ENCODE measurements around the gene EPB41L2. TPM values are rescaled to one million over a fixed set of nuclear protein-coding genes. Genes with fewer than 3 reads are reported as not detected.
"Not testable (repeated sequence)": the region's sequence is repeated elsewhere in the genome, so short reads cannot be mapped to it uniquely, and the experiment has no call there.

The EPB41L2 gene
- total and polyA plus RNA-seq, 2 donors (not counting 1 experiment from before 2014, with no cell fraction given), result 113 to 264 TPM

- peak overlapping the region in 1 of 4 experiments; percentile 24 for H3K4me3 ChIP-seq (replicated peaks in 1 of 4; ENCODE audit: control extremely low read depth in 1 of 4, insufficient read depth in 1 of 4, low read depth in 3 of 4, low read length in 4 of 4)
- no peaks in the 10 kb centered on the region for H3K79me2 ChIP-seq (ENCODE audit: control insufficient read depth, insufficient read depth, low read length)
- DNase-seq (ENCODE audit: low read depth in 2 of 2), result peak in 1 of 2 donors; percentile 44
- no peak overlapping the region for H2AFZ ChIP-seq (ENCODE audit: low read length)
- no peak overlapping the region for H3K4me2 ChIP-seq (ENCODE audit: extremely low read depth, insufficient read depth, low read length)
- no peaks in the 10 kb centered on the region for H3K36me3 ChIP-seq (ENCODE audit: control insufficient read depth, insufficient read depth, low read length)
- no peaks in the 10 kb centered on the region for H3K9me3 ChIP-seq (ENCODE audit: control insufficient read depth, insufficient read depth, low read depth, low read length)
- no peaks in the 10 kb centered on the region for H4K20me1 ChIP-seq (ENCODE audit: control insufficient read depth, extremely low read depth, insufficient read depth, low read length)
- no peaks in the 10 kb centered on the region for H3K27me3 ChIP-seq (ENCODE audit: control insufficient read depth, insufficient read depth, low read length)
- no peak for TF ChIP-seq EZH2 (IDR thresholded peaks at IDR 0.05; ENCODE audit: low read length, missing control alignments)
- TF ChIP-seq CTCF (conservative IDR thresholded peaks at IDR 0.05 in 1 of 2, IDR thresholded peaks at IDR 0.05 in 1 of 2; ENCODE audit: low read depth in 1 of 2, low read length in 2 of 2), result no peak
- H3K9ac ChIP-seq (ENCODE audit: insufficient read depth, low read length), result no peak overlapping the region
- no peak overlapping the region for H3K27ac ChIP-seq (ENCODE audit: insufficient read depth, low read length)
- no peaks in the 10 kb centered on the region for H3K4me1 ChIP-seq (ENCODE audit: control insufficient read depth, extremely low read depth, insufficient read depth, low read length)
Measured at GRCh38 chr6:130811932-130812331, 251.1 kb downstream of the EPB41L2 start.

GRCh38 chr6:130810307-130811030 lies 252.6 kb downstream of the EPB41L2 start:
- DNase-seq (ENCODE audit: low read depth in 2 of 2), result peak; percentile 46 to 61
- H2AFZ ChIP-seq (ENCODE audit: low read length), result no peak overlapping the region
- no peak overlapping the region for H3K27ac ChIP-seq (ENCODE audit: insufficient read depth, low read length)
- no peaks in the 10 kb centered on the region for H4K20me1 ChIP-seq (ENCODE audit: control insufficient read depth, extremely low read depth, insufficient read depth, low read length)
- TF ChIP-seq CTCF (conservative IDR thresholded peaks at IDR 0.05 in 1 of 2, IDR thresholded peaks at IDR 0.05 in 1 of 2; ENCODE audit: low read depth in 1 of 2, low read length in 2 of 2) (no peak), EZH2 (IDR thresholded peaks at IDR 0.05; ENCODE audit: low read length, missing control alignments) (no peak)
- no peaks in the 10 kb centered on the region for H3K27me3 ChIP-seq (ENCODE audit: control insufficient read depth, insufficient read depth, low read length)
- H3K9me3 ChIP-seq (ENCODE audit: control insufficient read depth, insufficient read depth, low read depth, low read length), result no peaks in the 10 kb centered on the region
- H3K79me2 ChIP-seq (ENCODE audit: control insufficient read depth, insufficient read depth, low read length), result no peaks in the 10 kb centered on the region
- H3K4me2 ChIP-seq (ENCODE audit: extremely low read depth, insufficient read depth, low read length), result no peak overlapping the region
- no peaks in the 10 kb centered on the region for H3K4me1 ChIP-seq (ENCODE audit: control insufficient read depth, extremely low read depth, insufficient read depth, low read length)
- no peak overlapping the region for H3K9ac ChIP-seq (ENCODE audit: insufficient read depth, low read length)
- no peaks in the 10 kb centered on the region for H3K36me3 ChIP-seq (ENCODE audit: control insufficient read depth, insufficient read depth, low read length)
- H3K4me3 ChIP-seq (replicated peaks in 1 of 4; ENCODE audit: control extremely low read depth in 1 of 4, insufficient read depth in 1 of 4, low read depth in 3 of 4, low read length in 4 of 4), result no peak overlapping the region

- not testable (repeated sequence) for H3K27me3 ChIP-seq (ENCODE audit: control insufficient read depth, insufficient read depth, low read length); H3K4me1 ChIP-seq (ENCODE audit: control insufficient read depth, extremely low read depth, insufficient read depth, low read length); H2AFZ ChIP-seq (ENCODE audit: low read length); DNase-seq (ENCODE audit: low read depth in 2 of 2); H3K27ac ChIP-seq (ENCODE audit: insufficient read depth, low read length); H3K9me3 ChIP-seq (ENCODE audit: control insufficient read depth, insufficient read depth, low read depth, low read length); H3K9ac ChIP-seq (ENCODE audit: insufficient read depth, low read length); H4K20me1 ChIP-seq (ENCODE audit: control insufficient read depth, extremely low read depth, insufficient read depth, low read length); H3K4me2 ChIP-seq (ENCODE audit: extremely low read depth, insufficient read depth, low read length); H3K4me3 ChIP-seq (replicated peaks in 1 of 4; ENCODE audit: control extremely low read depth in 1 of 4, insufficient read depth in 1 of 4, low read depth in 3 of 4, low read length in 4 of 4); H3K36me3 ChIP-seq (ENCODE audit: control insufficient read depth, insufficient read depth, low read length); H3K79me2 ChIP-seq (ENCODE audit: control insufficient read depth, insufficient read depth, low read length)
Measured at GRCh38 chr6:130801368-130801767, 261.7 kb downstream of the EPB41L2 start.
